ENCODE data around the gene RUVBL2.
"Not testable (repeated sequence)": the region's sequence is repeated elsewhere in the genome, so short reads cannot be mapped to it uniquely, and the experiment has no call there.

Gene RUVBL2

GRCh38 chr19:49031642-49032301 is 38.1 kb downstream of the RUVBL2 start, which contains the start of gene CGB2:
CGB2 (plus strand) TSS chr19:49031890; CDS start chr19:49032096, 206 bp downstream.
- peaks cover 33% of the 10 kb centered on the region for H3K27me3 Mint-ChIP-seq (ENCODE audit: low read depth, poor library complexity)
- TF ChIP-seq CTCF (IDR thresholded peaks at IDR 0.05) = peak; percentile 45
- DNase-seq = peak; percentile 34
- H3K9me3 Mint-ChIP-seq; H3K36me3 Mint-ChIP-seq (ENCODE audit: low read depth); H3K4me3 Mint-ChIP-seq; H3K27ac Mint-ChIP-seq; H3K4me1 Mint-ChIP-seq: not testable (repeated sequence)

- not testable (repeated sequence) for H3K4me1 Mint-ChIP-seq; DNase-seq; H3K9me3 Mint-ChIP-seq; H3K36me3 Mint-ChIP-seq (ENCODE audit: low read depth); H3K4me3 Mint-ChIP-seq; H3K27ac Mint-ChIP-seq
- peak; percentile 30 for TF ChIP-seq CTCF (IDR thresholded peaks at IDR 0.05)
- H3K27me3 Mint-ChIP-seq (ENCODE audit: low read depth, poor library complexity) = peaks cover 15% of the 10 kb centered on the region
These were observed 43.1 kb downstream of the RUVBL2 start, which contains the start of gene CGB1 for GRCh38 chr19:49036815-49037214. CGB1 (minus strand) TSS chr19:49036895; CDS start chr19:49036711, 184 bp downstream.

- DNase-seq; H3K36me3 Mint-ChIP-seq (ENCODE audit: low read depth); H3K9me3 Mint-ChIP-seq; H3K4me1 Mint-ChIP-seq; H3K4me3 Mint-ChIP-seq; H3K27ac Mint-ChIP-seq: not testable (repeated sequence)
- H3K27me3 Mint-ChIP-seq (ENCODE audit: low read depth, poor library complexity) = peaks cover 13% of the 10 kb centered on the region
These were observed 44.4 kb downstream of the RUVBL2 start for GRCh38 chr19:49038111-49038510.

GRCh38 chr19:49038557-49039276 is 45.0 kb downstream of the RUVBL2 start:
- not testable (repeated sequence) for H3K4me1 Mint-ChIP-seq; H3K36me3 Mint-ChIP-seq (ENCODE audit: low read depth); DNase-seq; H3K9me3 Mint-ChIP-seq; H3K27ac Mint-ChIP-seq; H3K4me3 Mint-ChIP-seq
- peaks cover 13% of the 10 kb centered on the region for H3K27me3 Mint-ChIP-seq (ENCODE audit: low read depth, poor library complexity)

GRCh38 chr19:49039736-49040135 is 46.0 kb downstream of the RUVBL2 start:
- H3K9me3 Mint-ChIP-seq; H3K4me1 Mint-ChIP-seq; H3K27ac Mint-ChIP-seq; H3K27me3 Mint-ChIP-seq (ENCODE audit: low read depth, poor library complexity); H3K4me3 Mint-ChIP-seq; DNase-seq; H3K36me3 Mint-ChIP-seq (ENCODE audit: low read depth): not testable (repeated sequence)

- no peak for TF ChIP-seq CTCF (IDR thresholded peaks at IDR 0.05)
- Mint-ChIP-seq H3K9me3 (no peaks in the 10 kb centered on the region), H3K4me3 (no peak overlapping the region), H3K36me3 (ENCODE audit: low read depth) (no peaks in the 10 kb centered on the region), H3K4me1 (peaks cover 5% of the 10 kb centered on the region), H3K27ac (no peak overlapping the region), H3K27me3 (ENCODE audit: low read depth, poor library complexity) (peaks cover 7% of the 10 kb centered on the region)
- DNase-seq = no peak
These were observed 48.5 kb downstream of the RUVBL2 start for GRCh38 chr19:49042177-49042576.

GRCh38 chr19:49042666-49043065 is 49.0 kb downstream of the RUVBL2 start:
- not testable (repeated sequence) for H3K27ac Mint-ChIP-seq; DNase-seq; H3K4me3 Mint-ChIP-seq; H3K27me3 Mint-ChIP-seq (ENCODE audit: low read depth, poor library complexity); H3K36me3 Mint-ChIP-seq (ENCODE audit: low read depth); H3K9me3 Mint-ChIP-seq; H3K4me1 Mint-ChIP-seq

GRCh38 chr19:49043548-49043947 is 49.9 kb downstream of the RUVBL2 start, which contains the start of gene CGB5:
CGB5 (plus strand) TSS chr19:49043848; CDS start chr19:49044210, 362 bp downstream.
- H3K27ac Mint-ChIP-seq; H3K4me1 Mint-ChIP-seq; H3K36me3 Mint-ChIP-seq (ENCODE audit: low read depth); H3K9me3 Mint-ChIP-seq; H3K4me3 Mint-ChIP-seq; DNase-seq; H3K27me3 Mint-ChIP-seq (ENCODE audit: low read depth, poor library complexity): not testable (repeated sequence)

- not testable (repeated sequence) for DNase-seq; H3K4me1 Mint-ChIP-seq; H3K9me3 Mint-ChIP-seq; H3K36me3 Mint-ChIP-seq (ENCODE audit: low read depth); H3K4me3 Mint-ChIP-seq
- Mint-ChIP-seq H3K27ac (peak within 1 kb of the TSS; percentile 55), H3K27me3 (ENCODE audit: low read depth, poor library complexity) (peaks cover 18% of the 10 kb centered on the region)
These were observed 55.3 kb downstream of the RUVBL2 start, which contains the start of gene CGB8 for GRCh38 chr19:49049011-49049410. CGB8 (minus strand) TSS chr19:49049111; CDS start chr19:49048739, 372 bp downstream.

GRCh38 chr19:49049834-49050233 is 56.1 kb downstream of the RUVBL2 start:
- peaks cover 18% of the 10 kb centered on the region for H3K27me3 Mint-ChIP-seq (ENCODE audit: low read depth, poor library complexity)
- H3K36me3 Mint-ChIP-seq (ENCODE audit: low read depth); DNase-seq; H3K4me3 Mint-ChIP-seq; H3K9me3 Mint-ChIP-seq; H3K4me1 Mint-ChIP-seq: not testable (repeated sequence)
- H3K27ac Mint-ChIP-seq = peak overlapping the region; percentile 55

- H3K4me3 Mint-ChIP-seq = not testable (repeated sequence)
These were observed 56.8 kb downstream of the RUVBL2 start for GRCh38 chr19:49050376-49051033.

More at GRCh38 chr19:49050376-49051033, 56.8 kb downstream of the RUVBL2 start:
- not testable (repeated sequence) for H3K9me3 Mint-ChIP-seq; H3K27ac Mint-ChIP-seq; H3K4me1 Mint-ChIP-seq; DNase-seq; H3K36me3 Mint-ChIP-seq (ENCODE audit: low read depth)
- H3K27me3 Mint-ChIP-seq (ENCODE audit: low read depth, poor library complexity) = peaks cover 17% of the 10 kb centered on the region

All from nephron progenitor cell (in vitro differentiated cells).